ENCODE data around the gene EVA1C.

Gene EVA1C

DNA sequence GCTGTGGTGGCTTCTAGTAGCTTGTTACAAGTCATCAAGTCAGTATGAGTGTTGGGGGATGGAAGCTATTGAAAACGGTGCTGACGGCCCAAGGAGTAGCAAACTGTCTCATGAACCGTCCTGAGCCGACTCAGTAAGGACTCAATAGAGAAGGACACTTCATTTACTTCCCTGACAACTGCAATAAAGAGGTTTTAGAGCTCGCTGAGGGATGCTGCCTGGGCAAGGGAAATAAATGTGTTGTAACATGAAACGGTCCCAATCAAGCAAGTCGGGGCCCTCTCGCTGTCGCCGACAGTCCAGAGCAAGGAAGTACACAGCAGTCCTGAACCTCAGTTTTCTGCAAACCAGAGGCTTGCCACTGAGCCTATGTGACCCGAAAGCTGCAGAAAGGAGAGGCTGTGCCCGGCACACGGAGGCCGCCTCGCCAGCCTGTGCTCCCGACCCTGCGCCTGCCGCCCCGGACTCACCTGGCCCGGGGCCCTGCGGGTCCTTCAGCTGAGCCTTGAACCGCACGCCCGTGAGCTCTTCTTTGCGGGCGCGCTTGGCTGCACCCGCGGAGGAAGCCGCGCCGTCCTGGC, 20.1 kb upstream of the EVA1C start:
- DNase-seq: no peak
- Histone ChIP-seq H3K4me3 (ENCODE audit: low read depth, low read length) (peak overlapping the region; percentile 93), H3K9me3 (ENCODE audit: severe bottlenecking) (peaks cover 30% of the 10 kb centered on the region), H3K27ac (peak overlapping the region; percentile 37; the same call in 1 of the 2 replicates), H3K36me3 (peaks cover 3% of the 10 kb centered on the region; the same call in 1 of the 2 replicates), H3K27me3 (ENCODE audit: insufficient read depth, low read depth, severe bottlenecking) (peaks cover 6% of the 10 kb centered on the region)
- TF ChIP-seq CTCF (IDR thresholded peaks at IDR 0.05; ENCODE audit: low read depth, low read length): no peak

- peak within 1 kb of the TSS; percentile 93 for H3K4me3 ChIP-seq (ENCODE audit: low read depth, low read length)
- peaks cover 6% of the 10 kb centered on the region for H3K27me3 ChIP-seq (ENCODE audit: insufficient read depth, low read depth, severe bottlenecking)
- peaks cover 1% of the 10 kb centered on the region; the same call in 1 of the 2 replicates for H3K36me3 ChIP-seq
- peaks cover 30% of the 10 kb centered on the region for H3K9me3 ChIP-seq (ENCODE audit: severe bottlenecking)
- H3K27ac ChIP-seq: peak within 1 kb of the TSS; percentile 53
- no peak for TF ChIP-seq CTCF (IDR thresholded peaks at IDR 0.05; ENCODE audit: low read depth, low read length)
- peak; percentile 95 for DNase-seq
Observed at GRCh38 chr21:32392880-32393676, 19.4 kb upstream of the EVA1C start, which contains the start of gene URB1. Gene URB1, minus strand, starts transcription at chr21:32393012. Its CDS starts 102 bp downstream, at chr21:32392910.

DNA sequence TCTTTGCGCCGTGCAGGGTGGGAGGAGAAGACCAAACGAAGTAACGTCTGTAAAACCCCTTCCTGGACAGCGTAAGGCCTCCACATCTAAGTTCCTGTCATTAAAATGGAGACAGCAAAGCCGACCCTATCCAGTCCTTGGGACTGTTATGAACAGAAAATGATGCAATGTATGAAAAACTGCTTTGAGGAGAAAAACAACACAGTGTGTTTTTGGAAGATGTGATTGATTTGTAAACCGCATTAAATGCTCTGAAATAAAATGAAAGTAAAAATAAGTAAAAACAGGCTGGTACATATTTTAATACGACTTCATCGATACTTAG, 18.9 kb upstream of the EVA1C start:
- DNase-seq: no peak
- no peaks in the 10 kb centered on the region; the same call in 1 of the 2 replicates for H3K36me3 ChIP-seq
- peaks cover 6% of the 10 kb centered on the region for H3K27me3 ChIP-seq (ENCODE audit: insufficient read depth, low read depth, severe bottlenecking)
- H3K27ac ChIP-seq: no peak overlapping the region
- peaks cover 30% of the 10 kb centered on the region for H3K9me3 ChIP-seq (ENCODE audit: severe bottlenecking)
- 0 out of 2 replicates have a peak overlapping the region, but pooled peaks have one; percentile 93 for H3K4me3 ChIP-seq (ENCODE audit: low read depth, low read length)
- TF ChIP-seq CTCF (IDR thresholded peaks at IDR 0.05; ENCODE audit: low read depth, low read length): no peak

GRCh38 chr21:32403201-32403777, 9.2 kb upstream of the EVA1C start:
- H3K36me3 ChIP-seq: no peaks in the 10 kb centered on the region
- H3K4me3 ChIP-seq (ENCODE audit: low read depth, low read length): no peak overlapping the region
- peak; percentile 72 for TF ChIP-seq CTCF (IDR thresholded peaks at IDR 0.05; ENCODE audit: low read depth, low read length)
- H3K27me3 ChIP-seq (ENCODE audit: insufficient read depth, low read depth, severe bottlenecking): no peaks in the 10 kb centered on the region
- no peak overlapping the region for H3K27ac ChIP-seq
- no peaks in the 10 kb centered on the region for H3K9me3 ChIP-seq (ENCODE audit: severe bottlenecking)
- DNase-seq: peak; percentile 71

DNA sequence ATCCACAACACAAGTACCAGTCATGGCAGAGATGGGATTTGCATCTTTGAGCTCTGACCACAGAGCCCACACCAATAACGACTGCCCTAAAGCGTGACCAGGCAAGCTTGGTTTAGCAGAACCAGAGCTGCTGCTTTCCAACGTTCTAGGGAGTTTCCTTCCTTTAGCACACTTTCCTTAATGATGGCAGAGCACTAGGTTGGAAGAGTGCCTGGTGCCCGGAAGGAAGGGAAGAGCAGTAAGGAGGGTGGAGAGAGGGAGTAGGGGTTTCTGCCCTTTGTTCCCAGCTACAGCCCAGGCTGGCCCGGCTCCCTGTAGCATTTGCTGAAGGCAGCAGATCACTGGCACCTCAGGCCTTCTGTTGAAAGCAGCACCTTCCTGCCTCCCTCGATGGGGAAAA, 6.1 kb upstream of the EVA1C start:
- Histone ChIP-seq H3K36me3 (no peaks in the 10 kb centered on the region), H3K27ac (no peak overlapping the region), H3K4me3 (ENCODE audit: low read depth, low read length) (no peak overlapping the region), H3K27me3 (ENCODE audit: insufficient read depth, low read depth, severe bottlenecking) (peaks cover 16% of the 10 kb centered on the region), H3K9me3 (ENCODE audit: severe bottlenecking) (no peaks in the 10 kb centered on the region)
- TF ChIP-seq CTCF (IDR thresholded peaks at IDR 0.05; ENCODE audit: low read depth, low read length): no peak
- no peak for DNase-seq
